ENCODE data around the gene ZBTB7B. TPM values are rescaled to one million over a fixed set of nuclear protein-coding genes. Genes with fewer than 3 reads are reported as not detected.
A peak's percentile ranks its signal among the peaks of the same experiment; 100 is the strongest.

ZBTB7B gene
- total RNA-seq, 1 experiment from 2014 or later = 38.3 TPM

DNA sequence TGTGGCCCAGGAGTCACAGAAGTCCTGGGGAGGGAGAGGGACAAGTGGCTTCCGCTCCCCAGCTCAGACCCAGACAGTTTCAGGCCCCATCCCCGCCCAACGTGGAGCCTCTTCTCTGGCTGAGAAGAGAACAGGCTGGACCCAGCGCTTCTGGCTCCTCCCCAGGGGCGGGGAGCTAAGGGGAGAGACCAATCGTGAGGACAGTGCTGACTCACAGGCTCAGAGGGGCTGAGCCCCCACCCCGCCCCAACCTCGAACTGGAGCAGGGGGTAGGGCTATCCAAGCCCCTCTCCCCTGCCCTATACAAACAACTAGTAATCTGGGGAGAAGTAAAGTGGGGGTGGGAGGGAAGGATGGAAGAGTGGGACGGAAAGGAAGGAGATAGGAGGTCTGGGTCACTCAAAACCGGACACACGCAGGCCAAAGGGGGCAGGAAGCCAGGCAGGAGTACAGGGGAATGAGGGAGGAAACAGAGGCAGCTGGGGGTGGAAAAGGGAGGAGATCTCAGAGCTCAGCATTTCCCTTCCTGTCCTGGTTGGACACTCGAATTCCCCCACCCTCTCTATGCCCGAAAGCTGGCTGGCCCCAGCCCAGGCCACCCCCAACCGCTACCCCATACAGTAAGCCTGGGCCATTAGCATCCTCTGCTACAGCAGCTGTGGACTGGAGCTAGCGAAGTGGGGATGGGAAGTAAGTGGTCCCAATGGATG, 31.8 kb upstream of the ZBTB7B start, which contains the start of gene SHC1:
SHC1 (minus strand) TSS at position 117 of the 710 bp plus-strand sequence. CDS start 221 bp downstream, outside the sequence.
- no CpG with 5 or more reads among the region's 15 CpGs for WGBS (ENCODE audit: extremely low coverage, insufficient read length, low lambda C conversion rate)
- Histone ChIP-seq H2BK20ac (ENCODE audit: low read depth, low read length, poor library complexity, severe bottlenecking) (no peak within 1 kb of the TSS), H4K91ac (ENCODE audit: insufficient read length, low read depth, low read length) (peak within 1 kb of the TSS; percentile 10), H2BK12ac (ENCODE audit: insufficient read length, low read depth, low read length) (peak within 1 kb of the TSS; percentile 46), H3T11ph (ENCODE audit: low read length) (no peak within 1 kb of the TSS), H3K23me2 (ENCODE audit: insufficient read length, low read depth, low read length, poor library complexity, severe bottlenecking) (peaks cover 38% of the 10 kb centered on the region), H3K9me3 (ENCODE audit: control insufficient read depth, low read depth, low read length) (no peaks in the 10 kb centered on the region), H3K79me1 (ENCODE audit: insufficient read depth, low read depth, low read length, poor library complexity, severe bottlenecking) (peaks cover 7% of the 10 kb centered on the region), H2BK120ac (ENCODE audit: low read depth, low read length, poor library complexity, severe bottlenecking) (no peak within 1 kb of the TSS), H3K18ac (ENCODE audit: insufficient read length, low read depth, low read length) (peak within 1 kb of the TSS; percentile 73), H4K20me1 (ENCODE audit: control insufficient read depth, insufficient read depth, insufficient read length) (peaks cover 2% of the 10 kb centered on the region), H3K4ac (ENCODE audit: low read depth, low read length) (no peak within 1 kb of the TSS), H2BK5ac (ENCODE audit: insufficient read length, low read length) (peak within 1 kb of the TSS; percentile 74), H3K27ac (ENCODE audit: insufficient read length, low read depth, low read length) (peak within 1 kb of the TSS; percentile 97), H2AFZ (ENCODE audit: low read length) (no peak within 1 kb of the TSS), H3K14ac (ENCODE audit: insufficient read depth, low read length) (peak within 1 kb of the TSS; percentile 54), H4K5ac (ENCODE audit: insufficient read length, low read depth, low read length) (peak within 1 kb of the TSS; percentile 26), H2BK15ac (ENCODE audit: low read depth, low read length) (no peak within 1 kb of the TSS), H3K4me1 (ENCODE audit: insufficient read depth, low read length) (peaks cover 4% of the 10 kb centered on the region; the same call in 1 of the 2 replicates), H3K56ac (ENCODE audit: insufficient read length, low read depth, low read length) (no peak within 1 kb of the TSS), H3K9ac (ENCODE audit: extremely low read depth, insufficient read length, low read length) (peak within 1 kb of the TSS; percentile 71), H3K4me2 (ENCODE audit: insufficient read depth, insufficient read length, low read length) (peak within 1 kb of the TSS; percentile 77), H3K79me2 (ENCODE audit: insufficient read depth, low read length) (peaks cover 18% of the 10 kb centered on the region; the same call in 1 of the 2 replicates), H3K23ac (ENCODE audit: insufficient read length, low read depth, low read length) (no peak within 1 kb of the TSS), H3K27me3 (ENCODE audit: insufficient read depth, low read length) (no peaks in the 10 kb centered on the region), H4K8ac (replicated peaks; ENCODE audit: insufficient read length, low read depth, low read length) (no peak within 1 kb of the TSS), H2AK5ac (ENCODE audit: insufficient read length, low read length) (peak within 1 kb of the TSS; percentile 38)
- peak within 1 kb of the TSS; percentile 33 to 95 (median 50); a peak in 6 of 7 replicates for H3K27ac Mint-ChIP-seq
- peaks cover 40 to 43% of the 10 kb centered on the region in 2 experiments for H3K4me1 Mint-ChIP-seq
- peak within 1 kb of the TSS in 1 of 2 experiments; percentile 96; a peak in 4 of 5 replicates for H3K4me3 Mint-ChIP-seq
- peaks cover 23 to 37% (median 28%) of the 10 kb centered on the region in 3 experiments for H3K36me3 Mint-ChIP-seq (ENCODE audit: insufficient read depth in 1 of 3, low read depth in 3 of 3)
- TF ChIP-seq, protein P1, sequence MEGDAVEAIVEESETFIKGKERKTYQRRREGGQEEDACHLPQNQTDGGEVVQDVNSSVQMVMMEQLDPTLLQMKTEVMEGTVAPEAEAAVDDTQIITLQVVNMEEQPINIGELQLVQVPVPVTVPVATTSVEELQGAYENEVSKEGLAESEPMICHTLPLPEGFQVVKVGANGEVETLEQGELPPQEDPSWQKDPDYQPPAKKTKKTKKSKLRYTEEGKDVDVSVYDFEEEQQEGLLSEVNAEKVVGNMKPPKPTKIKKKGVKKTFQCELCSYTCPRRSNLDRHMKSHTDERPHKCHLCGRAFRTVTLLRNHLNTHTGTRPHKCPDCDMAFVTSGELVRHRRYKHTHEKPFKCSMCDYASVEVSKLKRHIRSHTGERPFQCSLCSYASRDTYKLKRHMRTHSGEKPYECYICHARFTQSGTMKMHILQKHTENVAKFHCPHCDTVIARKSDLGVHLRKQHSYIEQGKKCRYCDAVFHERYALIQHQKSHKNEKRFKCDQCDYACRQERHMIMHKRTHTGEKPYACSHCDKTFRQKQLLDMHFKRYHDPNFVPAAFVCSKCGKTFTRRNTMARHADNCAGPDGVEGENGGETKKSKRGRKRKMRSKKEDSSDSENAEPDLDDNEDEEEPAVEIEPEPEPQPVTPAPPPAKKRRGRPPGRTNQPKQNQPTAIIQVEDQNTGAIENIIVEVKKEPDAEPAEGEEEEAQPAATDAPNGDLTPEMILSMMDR (conservative IDR thresholded peaks at IDR 0.05) = no peak
- no peaks in the 10 kb centered on the region for H3K9me3 Mint-ChIP-seq
- no peaks in the 10 kb centered on the region for H3K27me3 Mint-ChIP-seq (ENCODE audit: low read depth)
- DNase-seq = peak; percentile 95
